Activated T-cell treated with anti-CD3 and anti-CD28 coated beads for 24 hours (primary cell): ENCODE data around the gene CA12.

ENCODE experiments used
- DNase-seq: peaks from one replicate; pipeline ENCODE4 v3.0.0-alpha.2; 2020; ENCODE audit warnings: low read depth

The CA12 gene

GRCh38 chr15:63374686-63375520 lies 6.7 kb downstream of the CA12 start:
- DNase-seq: no peak

GRCh38 chr15:63373866-63374548 lies 7.6 kb downstream of the CA12 start:
- DNase-seq: no peak

DNA sequence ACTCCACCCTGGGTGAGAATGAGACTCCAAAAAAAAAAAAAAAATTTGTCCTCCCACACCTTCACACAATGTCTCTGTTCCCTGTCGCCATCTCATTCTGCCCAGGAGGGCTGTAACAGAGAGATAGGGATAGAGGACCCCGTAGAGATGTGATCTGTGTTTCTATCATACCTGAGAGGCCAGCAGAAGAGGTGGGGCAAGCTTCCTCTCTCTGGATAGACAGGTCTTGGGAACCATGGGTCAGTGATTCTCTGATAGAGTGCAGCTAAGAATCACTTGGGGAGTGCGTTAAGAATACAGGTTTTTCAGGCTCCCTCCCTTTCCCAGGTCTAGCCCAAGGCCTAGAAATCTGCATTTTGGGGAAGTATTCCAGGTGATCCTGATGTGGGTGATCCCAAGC lies 8.3 kb downstream of the CA12 start:
- DNase-seq: no peak

GRCh38 chr15:63372753-63373152 lies 8.9 kb downstream of the CA12 start:
- no peak for DNase-seq

GRCh38 chr15:63372018-63372705 lies 9.5 kb downstream of the CA12 start:
- peak; percentile 9 for DNase-seq

GRCh38 chr15:63371297-63371918 lies 10.2 kb downstream of the CA12 start:
- no peak for DNase-seq

DNA sequence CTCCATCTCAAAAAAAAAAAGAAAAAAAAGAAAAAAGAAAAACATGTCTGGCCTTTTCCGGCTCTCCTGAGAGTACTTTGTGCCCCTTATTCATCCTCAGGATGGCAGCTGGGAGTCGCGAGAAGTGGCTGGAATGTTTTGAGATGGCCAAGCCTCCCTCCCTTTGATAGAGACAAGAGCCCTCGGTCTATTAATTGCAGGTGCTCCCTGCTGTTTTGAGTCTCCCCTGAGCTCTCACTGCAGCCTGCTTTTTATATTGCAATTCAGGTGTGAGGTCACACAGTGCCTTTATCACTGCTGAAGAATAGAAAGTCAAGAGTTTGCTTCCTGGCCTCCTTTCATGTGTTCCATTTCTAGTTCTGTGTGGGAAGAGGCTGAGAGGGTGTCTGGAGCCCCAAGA lies 10.9 kb downstream of the CA12 start:
- no peak for DNase-seq

DNA sequence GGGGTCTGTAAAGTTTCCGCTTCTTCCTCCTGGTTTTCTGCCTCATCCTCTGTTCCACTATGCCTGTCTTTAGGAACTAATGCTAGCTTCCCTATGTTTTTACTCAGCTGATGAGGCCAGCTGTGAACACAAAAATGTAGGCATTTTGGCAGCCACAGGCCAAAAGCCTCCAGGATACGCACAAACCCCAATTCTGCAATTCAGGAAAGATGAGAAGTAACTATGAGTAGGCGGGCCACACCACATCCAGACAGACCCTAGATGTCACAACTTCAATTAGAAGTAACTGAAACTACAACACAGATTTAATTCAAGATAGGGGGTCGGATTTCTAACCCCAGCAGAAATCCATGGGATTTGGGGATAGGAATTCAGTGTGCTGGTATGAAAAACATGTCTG lies 11.9 kb downstream of the CA12 start:
- DNase-seq: no peak

DNA sequence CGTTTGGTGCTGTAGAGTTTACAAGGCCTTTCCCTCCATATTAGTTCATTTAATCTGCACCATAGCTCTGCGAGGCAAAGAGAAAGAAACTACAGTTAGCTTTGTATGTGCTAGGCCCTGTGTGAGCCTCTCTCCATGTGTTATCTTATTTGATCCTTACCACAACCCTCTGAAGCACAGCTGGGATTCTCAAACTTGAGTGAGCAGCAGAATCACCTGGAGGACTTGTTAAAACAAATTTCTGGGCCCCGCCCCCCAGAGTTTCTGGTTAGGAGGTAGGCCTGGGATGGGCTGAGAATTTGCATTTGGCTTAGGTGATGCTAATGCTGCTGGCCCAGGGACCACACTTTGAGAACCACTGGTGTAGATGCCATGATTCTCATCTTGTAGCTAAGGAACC lies 12.3 kb downstream of the CA12 start:
- DNase-seq: no peak

DNA sequence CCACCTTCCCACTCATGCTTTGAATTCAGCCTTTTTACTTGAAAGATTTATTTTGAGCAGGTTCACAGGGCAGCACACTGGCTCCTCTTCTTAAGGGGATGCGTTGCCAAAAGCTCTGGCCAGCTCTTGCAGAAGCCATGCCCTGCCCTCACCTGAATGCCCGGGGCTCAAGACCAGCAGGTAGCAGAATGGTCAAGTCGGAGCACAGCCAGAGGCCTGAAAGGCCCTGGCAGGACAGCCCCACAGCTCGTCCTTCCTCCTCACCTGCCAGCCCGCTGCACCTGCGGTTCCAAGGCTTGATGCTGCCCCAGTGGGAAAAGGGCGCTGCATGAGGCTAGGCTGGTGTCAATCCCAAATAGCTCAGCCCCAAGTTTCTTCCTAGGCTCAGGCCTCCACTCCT lies 13.1 kb downstream of the CA12 start:
- no peak for DNase-seq

DNA sequence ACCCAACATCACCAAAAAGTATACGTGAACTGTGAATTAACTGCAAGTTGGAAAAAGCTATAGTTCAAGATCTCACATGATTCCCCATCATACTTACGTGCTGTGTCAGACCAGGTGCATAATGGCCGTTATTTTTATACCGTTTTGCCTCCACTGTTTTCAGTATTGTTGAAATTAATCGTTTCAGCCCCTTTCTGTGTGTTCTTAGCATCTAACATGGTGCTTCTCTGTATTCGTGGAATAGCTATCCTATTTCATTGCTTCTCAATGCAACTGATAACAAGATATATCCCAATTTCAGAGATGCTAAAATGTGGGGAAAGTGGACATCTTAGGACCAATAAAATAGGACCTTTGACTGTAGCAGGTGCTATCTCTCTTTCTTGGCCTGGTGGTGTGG lies 13.7 kb downstream of the CA12 start:
- no peak for DNase-seq

DNA sequence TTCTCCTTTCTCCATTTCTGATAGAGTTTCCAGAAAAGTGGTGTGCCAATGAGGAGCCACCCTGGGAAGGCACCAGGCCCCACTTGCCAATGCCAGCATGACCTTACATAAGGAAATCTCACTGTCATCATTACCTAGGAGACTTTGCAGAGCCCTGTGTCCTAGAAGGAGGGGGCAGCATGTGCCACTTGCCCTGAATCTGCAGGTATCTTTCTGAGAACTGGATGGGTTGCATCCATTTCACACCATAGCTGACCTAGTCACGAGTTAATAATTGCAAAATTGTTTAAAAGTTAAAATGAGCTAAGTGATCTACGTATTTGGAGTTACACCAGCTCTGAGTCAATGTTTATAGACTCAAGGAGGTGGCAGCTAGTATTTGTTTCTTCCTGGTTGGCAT lies 14.3 kb downstream of the CA12 start:
- no peak for DNase-seq

DNA sequence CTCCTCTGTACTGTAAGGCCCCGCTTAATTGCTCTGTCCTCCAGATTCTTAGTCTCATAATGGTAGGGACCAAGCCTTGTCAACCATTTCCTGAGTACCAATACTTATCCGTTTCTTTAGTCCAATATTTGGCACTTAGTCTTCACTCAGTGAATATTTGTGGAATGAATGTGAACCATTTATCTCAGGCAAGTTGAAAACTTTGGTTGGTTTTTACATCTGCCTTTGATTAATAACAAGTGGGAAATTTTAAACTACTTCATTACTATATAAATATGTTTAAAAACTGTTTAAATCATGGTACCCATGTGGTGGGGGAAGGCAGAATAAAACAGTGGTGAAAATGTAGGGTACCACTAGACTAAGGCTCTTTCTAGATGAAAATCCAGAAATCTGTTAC lies 15.2 kb downstream of the CA12 start:
- no peak for DNase-seq

DNA sequence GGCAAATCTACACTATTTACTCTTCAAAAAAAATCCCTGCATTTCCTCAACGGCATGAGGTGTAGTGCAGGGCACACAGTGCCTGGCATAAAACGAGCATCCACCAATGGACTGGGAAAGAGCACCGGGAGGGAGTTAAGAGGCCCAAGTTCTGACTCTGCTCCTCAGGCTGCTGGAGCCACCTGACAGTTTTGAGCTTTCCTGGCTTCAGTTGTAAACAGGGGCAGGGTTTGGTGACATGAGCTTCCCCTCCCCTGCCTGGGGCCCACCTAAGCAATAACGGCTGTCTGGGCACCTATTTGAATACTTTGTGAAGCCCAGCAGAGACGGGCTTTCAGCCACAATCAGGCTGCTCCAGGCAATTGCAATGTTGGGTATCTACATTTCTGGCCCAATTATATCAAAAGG lies 16.4 kb downstream of the CA12 start:
- DNase-seq: no peak

- no peak for DNase-seq
Observed at GRCh38 chr15:63364399-63365272, 17.0 kb downstream of the CA12 start.

DNA sequence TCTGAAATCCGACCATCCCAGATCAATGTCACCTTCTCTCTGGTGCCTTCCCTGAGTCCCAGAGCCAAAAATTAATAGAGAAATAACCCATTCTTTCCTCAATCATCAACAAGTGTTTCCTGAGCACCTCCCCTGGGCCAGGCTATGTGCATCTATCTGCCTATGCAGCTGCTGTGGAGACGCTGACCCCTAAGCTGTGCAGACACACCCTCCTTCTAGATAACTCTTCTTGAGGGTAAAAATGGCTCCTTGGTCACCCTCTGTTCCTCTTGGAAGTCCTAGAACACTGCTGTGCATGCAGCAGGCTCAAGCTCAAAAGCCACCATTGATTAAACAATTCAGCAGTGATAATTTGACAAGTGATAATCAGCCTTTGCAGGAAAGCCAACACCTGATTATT lies 18.4 kb downstream of the CA12 start:
- DNase-seq: no peak

DNA sequence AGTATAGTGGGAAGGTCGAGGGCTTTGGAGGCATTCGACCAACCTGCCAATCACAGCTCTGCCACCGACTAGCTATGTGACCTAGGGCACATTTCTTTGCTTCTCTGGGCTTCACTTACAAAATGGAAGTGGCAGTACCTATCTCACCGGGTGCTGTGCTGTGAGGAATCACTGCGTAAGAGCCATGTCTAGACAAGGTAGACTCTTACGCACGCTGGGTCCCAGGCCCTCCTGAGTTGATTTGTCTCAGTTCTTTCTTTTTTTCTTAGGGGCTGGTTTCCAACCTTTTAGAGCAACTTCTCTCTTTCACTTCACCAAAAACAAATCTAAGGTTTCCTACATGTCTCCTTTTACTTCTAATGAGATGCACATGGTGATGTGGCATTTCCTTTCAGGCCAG lies 18.8 kb downstream of the CA12 start:
- no peak for DNase-seq

DNA sequence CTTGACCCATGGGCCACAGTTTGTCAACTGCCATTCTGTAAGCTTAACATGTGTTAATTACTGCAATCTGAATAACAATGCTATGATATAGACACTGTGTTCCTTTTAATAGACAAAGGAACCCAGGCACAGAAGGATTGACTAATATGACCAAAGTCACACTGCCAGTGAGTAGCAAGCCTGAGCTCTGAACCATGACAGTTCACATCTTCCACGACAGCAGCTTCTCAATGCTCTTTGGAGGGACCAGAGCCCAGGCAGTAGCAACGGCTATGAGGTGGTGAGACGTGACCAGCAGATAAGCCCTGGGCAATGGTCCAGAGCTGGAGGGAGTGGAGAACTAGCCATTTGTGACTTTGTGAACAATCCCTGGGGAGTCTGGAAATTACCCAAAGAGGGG lies 19.4 kb downstream of the CA12 start:
- no peak for DNase-seq

GRCh38 chr15:63360170-63360569 lies 21.5 kb downstream of the CA12 start:
- no peak for DNase-seq

GRCh38 chr15:63358241-63359029 lies 23.2 kb downstream of the CA12 start:
- no peak for DNase-seq

- DNase-seq: no peak
Observed at GRCh38 chr15:63357731-63358130, 23.9 kb downstream of the CA12 start.
